ENCODE data around the gene COX8A. TPM values are rescaled to one million over a fixed set of nuclear protein-coding genes. Genes with fewer than 3 reads are reported as not detected.

Gene COX8A
- total and polyA plus RNA-seq, 2 of the 13 experiments (the other 11 are each of a cell fraction or from before 2014, with no cell fraction given), result 202 to 406 TPM

GRCh38 chr11:63931045-63931444 lies 43.4 kb upstream of the COX8A start:
- no peaks in the 10 kb centered on the region for H4K20me1 ChIP-seq (ENCODE audit: insufficient read depth, low read length)
- BruUV-seq (replicated peaks), result no TSS peak
- ATAC-seq (peak; percentile 56), DNase-seq (ENCODE audit: low spot score) (no peak), FAIRE-seq (no peak)
- TF ChIP-seq SP5 (CRISPR knock-in tag; IDR thresholded peaks at IDR 0.05; ENCODE audit: borderline replicate concordance, low read depth), result no peak
- TF ChIP-seq BORCS8-MEF2B (CRISPR knock-in tag; IDR thresholded peaks at IDR 0.05), result no peak
- TF ChIP-seq TBL1XR1 (IDR thresholded peaks at IDR 0.05; ENCODE audit: borderline replicate concordance, low read length, partially characterized antibody), result no peak
- no peak for TF ChIP-seq ZNF737 (CRISPR knock-in tag; IDR thresholded peaks at IDR 0.05; ENCODE audit: borderline replicate concordance)
- TF ChIP-seq HNF4G (IDR thresholded peaks at IDR 0.05; ENCODE audit: borderline replicate concordance, low read depth, low read length), result no peak
- no peak for TF ChIP-seq HNF4G (CRISPR knock-in tag; IDR thresholded peaks at IDR 0.05; ENCODE audit: borderline replicate concordance, low read depth)
- no peak for TF ChIP-seq SIX1 (CRISPR knock-in tag; IDR thresholded peaks at IDR 0.05; ENCODE audit: borderline replicate concordance)
- TF ChIP-seq NFYB (CRISPR knock-in tag; IDR thresholded peaks at IDR 0.05), result no peak
- TF ChIP-seq ZNF263 (CRISPR knock-in tag; IDR thresholded peaks at IDR 0.05), result no peak
- TF ChIP-seq TP53 (CRISPR knock-in tag; conservative IDR thresholded peaks at IDR 0.05), result no peak
- no peak for TF ChIP-seq HNF4A (CRISPR knock-in tag; IDR thresholded peaks at IDR 0.05)
- no peak for TF ChIP-seq NFKB2 (CRISPR knock-in tag; IDR thresholded peaks at IDR 0.05; ENCODE audit: borderline replicate concordance)
- no peak for TF ChIP-seq LRRFIP1 (CRISPR knock-in tag; conservative IDR thresholded peaks at IDR 0.05)
- no peak for TF ChIP-seq ZNF138 (CRISPR knock-in tag; IDR thresholded peaks at IDR 0.05; ENCODE audit: low read depth)
- no peak for TF ChIP-seq PLSCR1 (CRISPR knock-in tag; IDR thresholded peaks at IDR 0.05; ENCODE audit: borderline replicate concordance)
- no peak for TF ChIP-seq ZBED4 (CRISPR knock-in tag; IDR thresholded peaks at IDR 0.05; ENCODE audit: borderline replicate concordance)
- no peak for TF ChIP-seq POGZ (CRISPR knock-in tag; IDR thresholded peaks at IDR 0.05)
- TF ChIP-seq RCOR2 (CRISPR knock-in tag; IDR thresholded peaks at IDR 0.05), result no peak
- TF ChIP-seq ZNF607 (CRISPR knock-in tag; IDR thresholded peaks at IDR 0.05; ENCODE audit: borderline replicate concordance), result no peak
- no peaks in the 10 kb centered on the region for H3K36me3 ChIP-seq (replicated peaks in 1 of 2; ENCODE audit: control insufficient read depth in 1 of 2, insufficient read depth in 2 of 2, low read length in 2 of 2)
- H2AFZ ChIP-seq (ENCODE audit: low read length), result no peak overlapping the region
- no peaks in the 10 kb centered on the region for H3K79me2 ChIP-seq (ENCODE audit: insufficient read depth, low read length)
- no peaks in the 10 kb centered on the region for H3K9me3 ChIP-seq (ENCODE audit: low read length)
- no peak overlapping the region for H3K4me3 ChIP-seq (replicated peaks in 1 of 3; ENCODE audit: insufficient read depth in 1 of 3, low read depth in 2 of 3, low read length in 3 of 3)
- in situ Hi-C loops (cut with HindIII; ENCODE audit: extremely low pct_ligation_motif_present, low pct_unique_long_range_greater_than_20kb) (no loop called here), intact Hi-C loops (cut with micrococcal nuclease; ENCODE audit: unreplicated experiment) (no loop called here)
- peak overlapping the region; percentile 29; the same call in 1 of the 2 replicates for H3K4me2 ChIP-seq (ENCODE audit: low read depth, low read length)
- POLR2A ChIA-PET, result interaction anchor here (1.9 kb wide), 1 partner anchor 11 kb away, joined by 5 read pairs; no protein-coding TSS in a partner anchor
- no peak overlapping the region for H3K27ac ChIP-seq (ENCODE audit: extremely low read length, insufficient read depth, low read length)
- no peaks in the 10 kb centered on the region for H3K27me3 ChIP-seq (ENCODE audit: control insufficient read depth in 1 of 2, insufficient read depth in 2 of 2, low read length in 2 of 2)
- WGBS (ENCODE audit: low lambda C conversion rate), result 31% methylated on average over 6 of the region's 6 CpGs
- peaks cover 25% of the 10 kb centered on the region; the same call in 1 of the 2 replicates for H3K4me1 ChIP-seq (ENCODE audit: insufficient read depth, low read length)
- no peak overlapping the region for H3K9ac ChIP-seq (ENCODE audit: insufficient read depth, low read depth, low read length)
- CTCF ChIA-PET (ENCODE audit: low intra/inter-chr PET ratio, low total read pairs), result no interaction called here

Measured in HepG2 (cell line).